HCT116 (cell line): ENCODE measurements around the gene GRIK4.

Source experiments
- CTCF ChIP-seq, 3 experiments: fragments of 200-600 bp in 1 of 3; sonication (generic) in 1 of 3; IDR thresholded peaks in 2 of 3; conservative IDR thresholded peaks in 1 of 3; 2 replicates each; pipeline ENCODE4 v1.5.1; 2012 to 2017; ENCODE audit warnings: low read depth in 2 of 3, low read length in 2 of 3, antibody characterized with exemption in 1 of 3, borderline replicate concordance in 1 of 3, control low read depth in 1 of 3, mild to moderate bottlenecking in 1 of 3, mixed read lengths in 1 of 3, mixed run types in 1 of 3, moderate library complexity in 1 of 3; ENCODE audit not compliant: insufficient read depth in 1 of 3
- EZH2phosphoT487 ChIP-seq: fragments of 200-600 bp; IDR thresholded peaks from 2 replicates; pipeline ENCODE4 v1.6.1; 2018; ENCODE audit warnings: antibody characterized with exemption, borderline replicate concordance
- JUND ChIP-seq: IDR thresholded peaks from 2 replicates; pipeline ENCODE4 v1.6.1; 2012
- POLR2A ChIP-seq: IDR thresholded peaks from 2 replicates; pipeline ENCODE4 v1.7.0; 2011; ENCODE audit warnings: borderline replicate concordance; ENCODE audit not compliant: insufficient read depth, insufficient read length; ENCODE audit errors: extremely low read depth
- SP1 ChIP-seq: IDR thresholded peaks from 2 replicates; pipeline ENCODE4 v1.6.1; 2012; ENCODE audit warnings: low read depth

GRCh38 chr11:120759046-120759445 lies 247.5 kb downstream of the GRIK4 start:
- no peak for TF ChIP-seq SP1
- TF ChIP-seq CTCF (IDR thresholded peaks at IDR 0.05 in 2 of 3, conservative IDR thresholded peaks at IDR 0.05 in 1 of 3; ENCODE audit: borderline replicate concordance in 1 of 3, insufficient read depth in 1 of 3, low read depth in 2 of 3, low read length in 2 of 3): no peak
- no peak for TF ChIP-seq JUND
- TF ChIP-seq POLR2A: no peak
- TF ChIP-seq EZH2phosphoT487: no peak
